DLD1 (cell line): ENCODE measurements around the gene CHD6.

Experiments used
- in situ Hi-C: cut with HindIII; loops from 2 replicates; pipeline ENCODE4 v1.10.0; 2017; ENCODE audit warnings: low sequenced_read_pairs

The CHD6 gene

DNA sequence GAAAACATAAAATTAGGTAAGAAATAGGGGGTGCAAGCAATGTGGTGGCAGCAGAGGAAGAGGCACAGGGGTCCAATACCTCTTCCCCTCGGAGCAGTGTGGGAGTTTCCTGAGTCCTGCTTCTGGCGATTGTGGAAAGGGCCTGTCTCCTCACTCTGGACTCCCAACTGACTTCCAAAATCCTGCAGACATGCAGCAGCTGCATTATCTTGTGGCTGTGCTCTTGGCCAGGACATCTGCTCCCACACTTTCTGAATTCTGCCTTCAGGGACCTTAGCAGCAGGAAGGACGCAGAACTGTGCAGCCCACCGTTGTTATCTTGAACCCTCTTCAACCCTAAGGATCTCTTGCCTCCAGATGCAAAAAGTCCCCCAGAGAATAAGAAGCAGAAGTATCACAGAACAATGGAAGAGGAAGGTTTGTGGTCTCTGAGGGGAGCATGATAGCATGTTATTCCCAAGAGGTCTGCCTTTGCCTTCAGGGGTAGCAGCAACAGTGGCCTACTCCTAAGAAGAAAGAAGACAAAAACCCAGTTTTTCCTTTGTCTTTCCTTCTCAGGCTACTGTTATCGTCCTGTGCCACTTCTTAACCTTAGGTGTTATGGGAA lies 149.1 kb downstream of the CHD6 start:
- in situ Hi-C loops, result no loop called here

DNA sequence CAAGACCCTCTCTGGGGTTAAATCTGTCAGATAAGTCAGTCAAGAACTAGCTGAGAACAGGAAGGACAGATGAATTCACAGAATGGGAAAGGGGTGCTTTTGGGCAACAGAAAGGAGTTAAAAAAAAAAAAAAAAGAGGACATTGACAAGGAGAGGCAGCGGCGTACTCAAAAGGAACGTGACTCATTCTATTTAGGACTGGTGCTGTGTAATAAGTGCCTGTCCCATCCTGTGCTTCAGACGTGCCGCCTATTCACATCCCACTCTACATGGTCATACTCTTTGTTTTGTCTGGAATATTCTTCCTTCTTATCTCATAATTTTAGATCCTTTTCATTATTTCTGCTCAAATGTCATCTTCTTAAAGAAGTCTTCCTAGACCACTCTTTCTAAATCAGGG lies 150.5 kb downstream of the CHD6 start:
- in situ Hi-C loops, result no loop called here

DNA sequence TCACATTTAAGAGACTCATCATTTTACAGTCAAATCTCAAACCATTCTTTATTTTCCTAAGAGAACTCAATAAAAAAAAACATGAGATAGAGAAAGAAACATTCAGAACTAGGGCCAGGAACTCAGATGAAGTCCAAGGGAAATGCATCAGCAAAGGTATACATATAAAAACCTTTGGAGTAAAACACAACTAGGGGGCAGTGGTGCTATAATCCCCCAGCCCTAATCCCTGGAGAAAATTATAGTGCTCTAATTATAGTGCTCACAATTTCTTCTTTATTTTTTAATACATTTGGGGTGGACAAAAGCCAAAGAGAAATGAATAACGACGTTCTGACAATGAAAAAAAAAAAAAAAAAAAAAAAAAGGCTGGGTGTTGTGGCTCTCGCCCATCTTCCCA lies 151.0 kb downstream of the CHD6 start:
- in situ Hi-C loops, result no loop called here

DNA sequence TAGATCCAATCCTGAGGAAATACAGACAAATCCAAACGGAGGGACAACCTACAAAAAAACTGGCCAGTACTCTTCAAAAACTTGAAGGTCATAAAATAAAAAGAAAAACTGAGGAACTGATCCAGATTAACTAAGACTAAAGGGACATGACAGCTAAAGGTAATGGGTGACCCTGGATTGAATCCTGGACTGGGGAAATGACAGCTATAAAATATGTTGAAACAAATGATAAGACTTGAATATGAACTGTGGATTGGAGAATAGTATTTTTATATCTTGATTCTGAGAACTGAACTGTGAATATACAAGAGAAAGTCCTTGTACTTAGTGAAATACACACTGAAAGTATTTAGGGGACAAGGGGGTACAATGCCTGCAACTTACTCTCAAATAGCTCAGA lies 154.6 kb downstream of the CHD6 start:
- in situ Hi-C loops, result no loop called here

DNA sequence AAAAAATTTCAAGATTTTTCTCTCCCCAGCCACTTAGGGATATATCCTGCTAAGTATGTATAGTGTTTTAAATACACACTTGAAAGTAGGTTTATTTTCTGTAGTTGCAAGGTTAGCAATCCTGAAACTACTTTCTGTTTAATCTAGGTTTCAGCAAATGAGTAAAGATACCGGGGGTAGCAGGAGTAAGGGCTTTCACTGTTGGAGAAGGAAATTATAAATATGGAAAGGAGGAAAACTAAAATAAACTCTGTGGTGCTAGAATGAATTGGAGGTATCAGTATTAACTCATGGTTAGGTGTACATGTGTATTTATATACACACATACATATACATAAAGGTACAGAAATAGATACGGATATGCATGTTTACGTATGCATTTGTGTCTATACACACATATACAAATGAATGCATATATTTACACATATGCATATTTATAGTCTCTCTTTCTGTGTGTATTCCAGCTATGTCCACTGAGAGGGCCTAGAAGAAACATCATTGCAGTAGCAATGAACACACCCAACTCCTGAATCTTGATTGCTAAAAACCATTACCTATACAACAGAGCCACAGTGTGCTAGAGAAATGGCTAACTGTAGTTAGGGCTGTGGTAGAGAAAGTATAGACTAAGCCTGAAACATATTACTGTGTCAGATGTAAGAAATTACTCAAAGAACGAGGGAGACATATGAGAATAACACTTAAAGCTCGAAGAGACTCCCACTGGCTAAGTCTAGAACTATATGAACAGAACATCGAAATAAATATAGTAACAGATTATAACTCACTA lies 155.6 kb downstream of the CHD6 start:
- in situ Hi-C loops, result no loop called here

DNA sequence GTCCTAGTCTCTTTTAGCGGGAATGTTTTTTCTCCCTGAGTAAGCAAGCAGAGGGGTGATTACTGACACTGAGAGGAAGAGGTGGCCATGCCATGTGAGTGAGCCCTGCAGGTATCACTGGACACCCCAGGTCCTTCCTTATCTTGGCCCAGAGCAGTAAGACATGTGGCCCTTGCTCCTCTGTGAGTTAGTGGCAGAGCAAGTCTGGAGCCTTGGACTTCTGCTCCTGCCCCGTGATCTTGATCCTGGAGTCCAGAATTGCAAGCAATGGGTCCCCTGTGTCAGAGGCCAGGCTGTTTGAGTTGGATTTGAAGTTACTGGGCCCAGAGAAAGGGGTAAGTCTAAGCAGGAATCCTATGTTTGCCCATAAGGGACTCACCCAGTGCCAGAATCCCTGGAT lies 159.4 kb downstream of the CHD6 start:
- in situ Hi-C loops, result no loop called here

DNA sequence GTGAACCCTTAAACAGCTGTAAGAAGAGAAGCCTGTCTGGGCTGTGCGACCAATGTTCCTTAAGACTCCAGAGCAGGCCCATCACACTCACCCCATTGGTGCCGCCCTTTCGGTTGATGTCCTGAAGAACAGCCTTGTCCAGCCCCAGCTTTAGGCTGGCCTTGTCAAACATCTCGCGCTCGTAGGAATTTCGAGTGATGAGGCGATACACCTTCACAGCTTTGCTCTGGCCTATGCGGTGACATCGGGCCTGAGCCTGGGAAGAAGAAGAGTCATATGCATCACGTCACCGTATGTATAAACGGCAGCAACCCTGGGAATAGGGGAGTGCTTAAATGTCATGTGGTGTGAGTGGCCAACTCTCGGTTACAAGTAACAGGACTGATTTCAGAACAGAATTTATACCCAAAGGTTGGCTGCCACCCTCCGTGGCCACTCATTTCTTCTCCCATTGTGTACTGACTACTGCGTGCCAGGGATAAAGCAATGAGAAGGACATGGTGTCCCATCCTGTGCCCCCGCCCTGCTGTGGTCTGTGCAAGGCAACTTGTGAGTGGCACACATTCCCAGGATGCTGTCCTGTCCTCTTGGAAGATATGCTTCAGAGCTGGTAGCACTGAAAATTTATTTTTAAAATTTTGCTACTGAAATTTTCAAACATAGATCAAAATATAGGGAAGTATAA lies 160.9 kb downstream of the CHD6 start:
- in situ Hi-C loops, result no loop called here

DNA sequence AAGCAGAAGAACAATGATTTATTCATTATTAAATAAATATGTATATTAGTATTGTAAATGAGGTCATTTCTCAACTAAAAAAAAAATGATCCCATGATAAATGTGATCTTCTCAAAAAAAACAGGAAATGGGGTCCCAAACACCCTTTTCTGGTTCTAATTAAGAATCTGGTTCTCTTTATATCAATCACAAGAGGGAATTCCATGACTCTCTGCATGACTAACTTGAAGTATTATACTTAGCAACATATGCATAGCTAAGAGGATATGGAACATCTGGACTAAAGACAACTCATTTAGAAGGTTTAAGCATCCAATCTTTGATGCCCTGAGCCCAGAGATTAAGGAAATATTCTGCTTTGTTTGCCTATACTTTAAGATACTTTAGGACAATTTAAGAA lies 161.8 kb downstream of the CHD6 start:
- in situ Hi-C loops, result no loop called here

DNA sequence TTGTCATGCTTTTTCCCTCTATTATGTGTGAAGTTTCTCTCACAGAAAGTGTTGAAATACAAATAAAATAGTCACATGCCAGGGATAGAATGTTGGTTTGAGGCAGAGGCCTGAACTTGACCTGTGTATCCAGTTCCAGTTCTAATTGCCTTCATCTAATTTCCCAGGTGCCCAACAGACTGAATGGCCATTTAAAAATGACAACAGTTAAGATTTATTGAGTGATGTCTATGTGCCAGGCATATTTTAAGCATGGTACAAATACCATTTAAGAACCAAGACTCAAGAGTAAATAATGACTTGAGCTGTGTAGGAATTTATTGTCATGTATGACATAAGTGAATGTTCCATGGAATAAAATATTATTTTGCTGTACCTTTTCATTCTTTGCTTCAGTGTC lies 163.9 kb downstream of the CHD6 start:
- in situ Hi-C loops, result no loop called here

DNA sequence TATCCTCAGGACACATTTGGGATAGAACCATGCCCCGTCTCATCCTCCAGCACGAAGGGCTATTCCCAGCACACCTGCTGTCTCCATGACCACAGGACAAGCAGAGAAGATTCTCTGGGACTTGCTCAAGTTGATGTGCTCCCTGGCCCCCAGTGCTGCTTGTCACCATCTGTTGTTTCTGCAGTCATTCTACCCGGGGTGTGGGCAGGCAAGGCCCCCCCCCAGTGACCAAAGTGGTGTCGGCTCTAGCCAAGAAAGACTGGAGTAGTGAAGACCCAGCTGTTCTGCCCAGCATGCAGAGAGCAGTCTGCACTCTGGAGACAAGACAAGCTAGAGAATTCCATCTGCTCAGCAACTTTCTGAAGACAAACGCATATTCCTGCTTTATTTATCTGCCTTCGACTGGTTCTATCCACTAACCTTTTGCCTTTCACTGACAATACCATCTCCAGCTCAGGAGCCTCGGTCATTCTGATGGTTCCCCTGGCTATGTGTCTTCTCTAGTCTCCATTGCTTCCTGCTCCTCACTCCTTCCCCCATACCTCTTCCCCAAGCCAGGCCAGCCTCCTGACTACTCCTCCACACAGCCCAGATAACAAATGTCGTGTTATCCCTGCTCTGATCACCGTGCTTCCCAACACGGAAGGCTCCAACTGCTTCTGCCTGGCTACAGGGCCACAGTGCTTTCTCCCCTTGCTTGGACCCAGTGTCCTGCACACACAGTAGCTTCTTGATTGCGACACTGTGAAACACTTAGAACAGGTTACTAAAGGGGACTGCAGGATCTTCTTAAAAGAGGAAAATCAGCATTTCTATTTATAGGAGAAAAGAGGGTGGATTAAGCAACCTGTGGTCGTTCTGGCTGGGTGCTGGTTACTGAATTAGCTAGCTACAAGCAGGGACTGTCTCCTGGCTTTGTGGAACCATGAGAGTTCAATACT lies 164.9 kb downstream of the CHD6 start:
- in situ Hi-C loops, result no loop called here

DNA sequence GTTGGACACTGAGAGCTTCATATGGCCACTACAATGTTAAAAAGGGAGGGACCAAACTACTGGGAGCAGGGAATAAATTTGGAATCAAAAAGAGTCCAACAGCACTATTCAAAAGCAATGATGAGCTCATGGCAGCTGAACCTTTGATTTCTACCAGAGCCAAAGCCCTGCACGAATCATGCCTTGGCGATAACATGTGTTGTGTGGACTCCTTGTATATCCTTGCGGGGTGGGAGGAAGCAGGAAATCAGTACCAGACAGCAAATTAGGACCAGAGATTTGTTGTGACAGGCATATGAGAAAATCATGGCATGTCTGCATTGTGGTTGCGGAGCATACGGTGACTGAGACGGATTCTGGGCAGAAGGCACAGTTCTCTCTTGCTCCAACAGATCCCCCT lies 166.0 kb downstream of the CHD6 start:
- in situ Hi-C loops, result no loop called here

DNA sequence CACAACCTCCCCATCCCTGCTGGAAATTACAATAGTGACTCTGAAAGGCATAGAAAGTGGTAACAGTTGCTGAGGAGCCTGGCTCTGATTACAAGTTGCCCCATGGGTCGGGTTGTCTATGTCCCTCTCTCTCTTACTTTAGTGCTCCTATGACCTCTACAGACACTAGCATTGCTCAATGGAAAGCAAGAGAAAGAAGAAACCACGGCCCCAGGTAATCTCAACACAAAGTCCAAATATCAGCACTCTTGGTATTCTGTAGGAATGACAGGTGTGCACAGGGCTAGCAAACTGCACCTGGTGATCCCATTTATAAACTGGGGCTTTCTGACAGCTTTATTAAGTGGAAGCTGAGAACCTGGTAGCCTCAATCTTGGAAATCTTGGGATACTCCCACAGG lies 171.2 kb downstream of the CHD6 start:
- in situ Hi-C loops, result no loop called here

DNA sequence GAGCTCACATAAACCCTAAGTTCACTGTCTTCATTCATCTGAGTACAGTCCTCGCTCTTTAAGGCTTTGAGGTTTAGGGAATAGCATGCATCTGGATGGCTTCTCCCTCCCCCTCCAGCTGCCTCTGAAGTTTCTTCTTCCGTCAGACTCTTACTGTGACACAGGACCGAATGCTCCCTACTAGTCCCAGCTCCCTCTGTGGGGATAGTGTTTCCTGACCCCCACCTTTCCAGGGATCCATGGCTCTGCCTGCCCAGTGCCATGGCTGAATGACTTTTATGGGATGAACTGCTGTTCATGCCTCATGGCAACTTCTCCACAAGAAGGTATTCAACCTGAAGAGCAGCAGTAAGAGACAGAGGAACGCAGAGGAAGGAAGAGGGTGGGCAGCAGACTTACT lies 171.7 kb downstream of the CHD6 start:
- in situ Hi-C loops, result no loop called here

DNA sequence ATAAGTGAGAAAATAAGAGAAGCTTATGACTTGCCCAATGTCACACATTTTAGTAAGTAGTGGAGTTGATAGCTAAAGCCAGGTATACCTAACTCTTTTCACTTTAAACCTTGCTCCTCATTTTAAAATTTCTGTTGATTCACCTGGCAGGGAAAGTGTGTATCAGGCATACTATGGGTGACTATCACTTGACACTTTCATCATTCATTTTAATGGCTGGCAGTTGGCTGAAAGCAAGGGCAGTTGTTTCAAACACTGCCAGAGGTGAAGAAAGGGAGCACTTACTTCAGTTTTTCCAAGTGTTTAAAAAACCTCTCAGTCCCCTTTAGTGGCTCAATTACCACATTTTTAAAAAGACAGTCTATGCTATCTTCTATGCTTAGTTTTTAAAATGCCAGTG lies 173.4 kb downstream of the CHD6 start:
- in situ Hi-C loops, result no loop called here

DNA sequence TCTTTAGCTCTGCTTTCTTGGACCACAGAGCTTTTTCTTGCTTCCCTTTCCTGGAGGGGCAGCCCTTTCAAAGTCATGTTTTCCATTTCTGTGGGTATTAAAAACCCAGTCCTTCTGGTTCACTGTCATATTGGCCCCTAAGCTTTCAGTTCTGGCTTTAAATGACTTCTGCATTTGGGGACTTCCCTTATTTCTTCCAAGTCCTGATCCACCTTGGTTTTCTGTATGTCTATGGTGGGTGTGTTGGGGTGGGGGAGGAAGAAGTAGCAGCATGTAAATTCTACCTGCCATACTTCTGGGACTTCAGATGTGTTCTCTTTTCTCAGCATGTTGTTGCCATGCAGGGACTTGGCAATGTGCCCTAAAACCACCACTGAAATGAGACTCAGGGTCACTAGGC lies 174.5 kb downstream of the CHD6 start:
- in situ Hi-C loops, result no loop called here

DNA sequence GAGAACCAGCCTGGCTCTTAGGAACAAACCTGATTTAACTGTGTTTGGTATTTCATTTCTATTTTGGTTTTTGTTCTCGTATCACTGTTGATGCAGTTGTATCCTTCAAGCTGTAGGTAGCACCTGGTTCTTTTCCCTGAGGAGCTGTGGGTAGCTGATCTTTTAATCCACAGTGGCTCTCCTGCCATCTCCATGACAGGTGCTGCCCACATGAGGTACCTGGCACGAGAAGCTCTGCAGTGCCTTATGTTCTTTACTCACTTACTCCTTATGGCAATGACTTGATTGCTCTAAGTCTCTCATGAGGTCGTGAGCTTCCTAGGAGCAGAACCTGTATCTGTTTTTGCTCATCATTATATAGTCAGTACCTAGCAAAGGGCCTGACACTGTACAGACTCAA lies 177.3 kb downstream of the CHD6 start:
- in situ Hi-C loops, result no loop called here

DNA sequence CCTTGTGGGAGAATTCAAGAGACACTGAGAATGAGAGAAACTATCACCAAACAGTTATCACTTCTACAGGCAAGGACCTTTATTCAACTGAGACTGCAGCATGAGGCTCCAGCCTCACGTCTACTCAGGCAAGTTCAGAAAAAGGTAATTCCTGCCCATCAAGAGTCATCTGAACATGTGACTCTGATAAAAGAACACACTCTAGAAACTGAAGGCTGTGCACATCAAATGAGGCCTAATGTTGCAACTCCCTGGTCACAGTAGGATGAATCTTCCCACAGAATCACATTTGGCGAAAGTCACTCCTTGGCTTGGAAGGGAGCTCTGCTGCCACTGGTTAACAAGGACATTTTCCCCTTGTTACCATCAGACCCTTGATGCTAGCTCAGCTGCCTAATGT lies 180.3 kb downstream of the CHD6 start:
- in situ Hi-C loops, result no loop called here

DNA sequence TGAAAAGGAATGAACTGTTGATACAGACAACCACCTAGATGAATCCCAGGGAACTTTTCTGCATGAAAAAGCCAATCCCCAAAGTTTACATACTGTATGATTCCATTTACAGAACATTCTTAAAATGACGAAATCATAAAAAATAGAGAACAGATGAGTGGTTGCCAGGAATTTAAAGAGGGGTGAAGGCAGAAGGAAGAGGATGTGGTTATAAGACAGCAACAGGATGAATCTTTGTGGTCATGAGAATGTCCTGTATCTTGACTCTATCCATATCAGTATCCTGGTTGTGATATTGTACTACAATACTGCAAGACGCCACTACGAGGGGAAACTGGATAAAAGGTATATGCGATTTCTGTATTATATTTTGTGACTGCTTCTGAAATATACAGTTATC lies 181.5 kb downstream of the CHD6 start:
- in situ Hi-C loops, result no loop called here

DNA sequence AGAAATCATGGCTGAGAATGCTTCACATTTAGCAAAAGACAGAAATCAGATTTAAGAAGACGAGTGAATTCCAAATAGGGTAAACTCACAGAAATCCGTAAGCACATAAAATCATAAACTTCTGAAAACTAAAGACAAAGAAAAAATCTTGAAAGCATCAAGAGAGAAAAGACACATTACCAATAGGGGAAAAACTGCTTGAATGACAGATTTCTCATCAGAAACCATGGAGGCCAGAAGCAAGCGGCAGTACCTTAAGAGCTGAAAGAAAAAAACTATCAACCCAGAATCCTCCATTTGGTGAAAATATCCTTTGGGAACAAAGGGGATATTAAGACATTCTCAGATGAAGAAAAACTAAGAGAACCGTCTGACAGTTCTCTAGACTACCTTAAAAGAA lies 185.0 kb downstream of the CHD6 start:
- in situ Hi-C loops, result no loop called here

DNA sequence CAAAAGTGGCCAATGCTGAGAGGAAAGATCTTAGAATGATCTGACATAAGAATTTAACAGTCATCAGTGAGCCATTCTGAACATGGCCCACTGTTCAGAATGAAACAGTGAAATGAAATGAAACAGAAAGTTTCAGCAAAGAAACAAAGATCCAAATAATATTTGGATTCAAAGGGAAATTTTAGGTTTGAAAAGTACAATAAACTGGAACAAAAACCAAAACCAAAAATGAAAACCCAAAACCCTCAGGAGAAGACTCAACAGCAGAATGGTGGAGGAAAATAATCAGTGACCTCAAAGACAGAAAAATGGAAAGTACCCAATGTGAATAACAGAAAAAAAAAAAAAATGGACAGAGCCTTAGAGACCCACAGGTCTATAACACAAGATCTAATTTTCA lies 185.4 kb downstream of the CHD6 start:
- in situ Hi-C loops, result no loop called here

DNA sequence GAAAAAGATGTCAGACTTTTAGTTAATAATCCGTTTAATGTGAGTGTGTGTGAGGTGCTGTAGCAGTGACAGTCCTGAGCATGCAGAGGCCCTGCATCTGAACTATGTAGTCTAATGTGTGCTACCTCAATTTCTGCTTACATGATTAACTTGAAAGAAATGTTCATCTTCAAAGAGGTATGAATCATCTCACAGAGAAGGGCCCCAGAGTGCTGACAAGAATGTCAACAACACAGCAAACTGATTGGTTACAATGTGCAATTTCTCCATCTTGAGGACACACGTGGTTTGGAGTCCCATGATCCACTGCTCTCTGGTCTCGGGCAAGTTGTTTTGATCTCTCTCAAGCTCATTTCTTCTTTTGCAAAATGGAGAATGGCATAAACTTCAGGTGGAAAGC lies 189.9 kb downstream of the CHD6 start:
- in situ Hi-C loops, result no loop called here
